Suprapubic skin (tissue), 4 donors: ENCODE results near the gene ZNF562. TPM values are rescaled to one million over a fixed set of nuclear protein-coding genes. Genes with fewer than 3 reads are reported as not detected.

ENCODE experiments used
- DNase-seq, 2 donors: peaks; one replicate each; pipeline ENCODE4 v3.0.0-alpha.2; 2019; ENCODE audit warnings: low spot score in 2 of 2
- H3K27ac ChIP-seq: fragments of 200-600 bp; sonication (generic); one replicate; pipeline ENCODE4 v1.5.1; 2019
- H3K27me3 ChIP-seq: fragments of 200-600 bp; sonication (generic); one replicate; pipeline ENCODE4 v1.5.1; 2019
- H3K36me3 ChIP-seq: fragments of 200-600 bp; sonication (generic); one replicate; pipeline ENCODE4 v1.5.1; 2019
- H3K4me1 ChIP-seq: fragments of 200-600 bp; sonication (generic); one replicate; pipeline ENCODE4 v1.5.1; 2019
- H3K4me3 ChIP-seq: fragments of 200-600 bp; sonication (generic); one replicate; pipeline ENCODE4 v1.5.1; 2019; ENCODE audit warnings: mild to moderate bottlenecking
- H3K9me3 ChIP-seq: fragments of 200-600 bp; sonication (generic); one replicate; pipeline ENCODE4 v1.5.1; 2019
- CTCF ChIP-seq, 2 donors: fragments of 200-600 bp in 1 of 2; fragments of 450-650 bp in 1 of 2; sonication (generic) in 1 of 2; IDR thresholded peaks; one replicate each; pipeline ENCODE4 v1.5.1; 2016 to 2019; ENCODE audit warnings: antibody characterized with exemption in 2 of 2, mild to moderate bottlenecking in 1 of 2, moderate library complexity in 1 of 2
- EP300 ChIP-seq: sonication (generic); formaldehyde crosslinking; IDR thresholded peaks from one replicate; pipeline ENCODE4 v1.6.1; 2017; ENCODE audit warnings: antibody characterized with exemption
- POLR2A ChIP-seq, 2 donors: fragments of 450-650 bp; IDR thresholded peaks; one replicate each; pipeline ENCODE4 v1.6.1; 2017; ENCODE audit warnings: antibody characterized with exemption in 2 of 2, mild to moderate bottlenecking in 2 of 2, moderate library complexity in 2 of 2
- POLR2AphosphoS5 ChIP-seq, 3 donors: sonication (generic); formaldehyde crosslinking; IDR thresholded peaks; one replicate each; pipeline ENCODE4 v1.6.1; 2017; ENCODE audit warnings: antibody characterized with exemption in 3 of 3
- WGBS: methylation state at CpG from one replicate; pipeline ENCODE4 v1.1.5; 2018; 5-methylcytosine and 5-hydroxymethylcytosine counted together
- total RNA-seq, 4 donors: library from RNA; depleted of rRNA; stranded (reverse); fragments of >200 nt; gene quantifications; one replicate each; pipeline ENCODE4 v1.1.0, GENCODE V29; 2016

Gene ZNF562
- total RNA-seq, 4 donors from 2014 or later, result 13.2 to 23.8 (median 18.4) TPM

- no peak for TF ChIP-seq CTCF (IDR thresholded peaks at IDR 0.05)
- TF ChIP-seq POLR2A (IDR thresholded peaks at IDR 0.05), result no peak
- no peak for TF ChIP-seq EP300
- peak in 2 of 3 donors; percentile 29 to 73 for TF ChIP-seq POLR2AphosphoS5 (IDR thresholded peaks at IDR 0.05)
- 1% methylated on average over 27 of the region's 33 CpGs for WGBS
- Histone ChIP-seq H3K4me3 (peak within 1 kb of the TSS; percentile 64), H3K36me3 (peaks cover 30% of the 10 kb centered on the region), H3K4me1 (peaks cover 41% of the 10 kb centered on the region), H3K27me3 (no peaks in the 10 kb centered on the region), H3K9me3 (no peaks in the 10 kb centered on the region), H3K27ac (peak within 1 kb of the TSS; percentile 94)
- DNase-seq, result peak; percentile 90 to 93
These were observed 53.5 kb downstream of the ZNF562 start, which contains the start of gene ZNF561 for GRCh38 chr19:9621156-9622037. Gene ZNF561, minus strand, starts transcription at chr19:9621232. Its CDS starts 1,776 bp downstream, at chr19:9619456.

- Histone ChIP-seq H3K4me3 (peak overlapping the region; percentile 64), H3K4me1 (peaks cover 37% of the 10 kb centered on the region)
- no peak for DNase-seq
These were observed 54.1 kb downstream of the ZNF562 start for GRCh38 chr19:9620842-9621155.

GRCh38 chr19:9615844-9616243 is 59.1 kb downstream of the ZNF562 start:
- TF ChIP-seq POLR2A (IDR thresholded peaks at IDR 0.05), result no peak
- TF ChIP-seq EP300, result no peak
- TF ChIP-seq POLR2AphosphoS5 (IDR thresholded peaks at IDR 0.05), result no peak
- no peak for TF ChIP-seq CTCF (IDR thresholded peaks at IDR 0.05)
- Histone ChIP-seq H3K4me1 (peaks cover 11% of the 10 kb centered on the region), H3K4me3 (no peak overlapping the region), H3K9me3 (peaks cover 15% of the 10 kb centered on the region), H3K27me3 (no peaks in the 10 kb centered on the region), H3K36me3 (peaks cover 86% of the 10 kb centered on the region), H3K27ac (no peak overlapping the region)
- no peak for DNase-seq

More at GRCh38 chr19:9620842-9621155, 54.1 kb downstream of the ZNF562 start:
- WGBS, result 3% methylated on average over 16 of the region's 16 CpGs
- no peaks in the 10 kb centered on the region for H3K9me3 ChIP-seq
- peak overlapping the region; percentile 94 for H3K27ac ChIP-seq
- TF ChIP-seq CTCF (IDR thresholded peaks at IDR 0.05) (no peak), POLR2AphosphoS5 (IDR thresholded peaks at IDR 0.05) (no peak), POLR2A (IDR thresholded peaks at IDR 0.05) (no peak), EP300 (no peak)
- peaks cover 36% of the 10 kb centered on the region for H3K36me3 ChIP-seq
- H3K27me3 ChIP-seq, result no peaks in the 10 kb centered on the region

GRCh38 chr19:9610484-9611113 is 64.3 kb downstream of the ZNF562 start:
- DNase-seq, result no peak
- no peaks in the 10 kb centered on the region for H3K4me1 ChIP-seq
- H3K9me3 ChIP-seq, result peaks cover 38% of the 10 kb centered on the region
- TF ChIP-seq POLR2A (IDR thresholded peaks at IDR 0.05), result no peak
- no peak for TF ChIP-seq POLR2AphosphoS5 (IDR thresholded peaks at IDR 0.05)
- no peak for TF ChIP-seq EP300
- no peak for TF ChIP-seq CTCF (IDR thresholded peaks at IDR 0.05)
- 97% methylated on average over 2 of the region's 2 CpGs for WGBS
- no peaks in the 10 kb centered on the region for H3K27me3 ChIP-seq
- H3K36me3 ChIP-seq, result peaks cover 64% of the 10 kb centered on the region
- no peak overlapping the region for H3K4me3 ChIP-seq
- H3K27ac ChIP-seq, result no peak overlapping the region

- Histone ChIP-seq H3K4me1 (no peaks in the 10 kb centered on the region), H3K9me3 (peaks cover 38% of the 10 kb centered on the region), H3K27ac (no peak overlapping the region), H3K27me3 (no peaks in the 10 kb centered on the region), H3K36me3 (peaks cover 47% of the 10 kb centered on the region), H3K4me3 (no peak overlapping the region)
- no peak for DNase-seq
- TF ChIP-seq CTCF (IDR thresholded peaks at IDR 0.05) (no peak), POLR2A (IDR thresholded peaks at IDR 0.05) (no peak), EP300 (no peak), POLR2AphosphoS5 (IDR thresholded peaks at IDR 0.05) (no peak)
- WGBS, result 91% methylated on average over 5 of the region's 5 CpGs
These were observed 66.0 kb downstream of the ZNF562 start for GRCh38 chr19:9608912-9609311.
